Right ventricle myocardium inferior (tissue), 1 donor: Measurements from ENCODE around the gene ABLIM1. TPM values are rescaled to one million over a fixed set of nuclear protein-coding genes. Genes with fewer than 3 reads are reported as not detected.

Experiments used
- ATAC-seq: fragments of 200-7000 bp; cut with Tn5 transposase; one replicate; pipeline ENCODE4 v1.9.1; 2020; ENCODE audit warnings: mild to moderate bottlenecking, moderate library complexity
- DNase-seq: peaks from one replicate; pipeline ENCODE4 v3.0.0; 2021; ENCODE audit errors: missing footprints
- intact Hi-C: fragments of 100-400 bp; cut with DNase I; formaldehyde crosslinking; loops from one replicate; pipeline ENCODE4 v1.11.0; 2022
- total RNA-seq: library from RNA; stranded (reverse); fragmentation: NEBNext Ultra II Directional; extraction: Animal tissue kit (Norgen Biotek cat#: 25700); gene quantifications from one replicate; pipeline ENCODE4 v1.2.1, GENCODE V29; 2021
- donor health status: DM: no; HTN: yes; CAD: no; lungs with severe emphysema.

ABLIM1 gene
- total RNA-seq, 1 donor from 2014 or later: 730 TPM

- intact Hi-C loops: loop anchor here (5.0 kb wide), 1 partner anchor 36 kb away; no protein-coding TSS in a partner anchor
- ATAC-seq (no peak), DNase-seq (no peak)
These were observed 139.4 kb downstream of the ABLIM1 start for GRCh38 chr10:114518401-114519305.

- DNase-seq: no peak
- intact Hi-C loops: loop anchor here (5.0 kb wide), 1 partner anchor 35 kb away; no protein-coding TSS in a partner anchor
- no peak for ATAC-seq
These were observed 140.5 kb downstream of the ABLIM1 start for GRCh38 chr10:114517368-114518250.

- intact Hi-C loops: loop anchor here (5.0 kb wide), 1 partner anchor 34 kb away; no protein-coding TSS in a partner anchor
- no peak for DNase-seq
- ATAC-seq: peak; percentile 9
These were observed 141.7 kb downstream of the ABLIM1 start for GRCh38 chr10:114516356-114516755.

- DNase-seq: no peak
- ATAC-seq: peak; percentile 12
- intact Hi-C loops: loop anchor here (5.0 kb wide), 1 partner anchor 33 kb away; no protein-coding TSS in a partner anchor
These were observed 142.7 kb downstream of the ABLIM1 start for GRCh38 chr10:114515298-114515914.

GRCh38 chr10:114513381-114513792, 144.7 kb downstream of the ABLIM1 start:
- intact Hi-C loops: no loop called here
- no peak for ATAC-seq
- DNase-seq: no peak

GRCh38 chr10:114511881-114512280, 146.2 kb downstream of the ABLIM1 start:
- intact Hi-C loops: no loop called here
- ATAC-seq: no peak
- no peak for DNase-seq

- ATAC-seq (peak; percentile 43), DNase-seq (no peak)
- intact Hi-C loops: no loop called here
These were observed 149.7 kb downstream of the ABLIM1 start for GRCh38 chr10:114508376-114508775.

- intact Hi-C loops: no loop called here
- peak; percentile 75 for DNase-seq
- ATAC-seq: peak; percentile 51
These were observed 150.6 kb downstream of the ABLIM1 start for GRCh38 chr10:114507449-114507848.

- no peak for DNase-seq
- no peak for ATAC-seq
- intact Hi-C loops: no loop called here
These were observed 151.1 kb downstream of the ABLIM1 start for GRCh38 chr10:114506871-114507385.

- ATAC-seq: peak; percentile 59
- DNase-seq: no peak
- intact Hi-C loops: no loop called here
These were observed 153.1 kb downstream of the ABLIM1 start for GRCh38 chr10:114504769-114505579.

GRCh38 chr10:114502074-114502473, 156.0 kb downstream of the ABLIM1 start:
- intact Hi-C loops: no loop called here
- DNase-seq (no peak), ATAC-seq (no peak)

GRCh38 chr10:114501650-114502049, 156.4 kb downstream of the ABLIM1 start:
- no peak for ATAC-seq
- intact Hi-C loops: no loop called here

GRCh38 chr10:114500643-114501042, 157.4 kb downstream of the ABLIM1 start:
- ATAC-seq (no peak), DNase-seq (no peak)
- intact Hi-C loops: no loop called here

More at GRCh38 chr10:114501650-114502049, 156.4 kb downstream of the ABLIM1 start:
- DNase-seq: no peak

- ATAC-seq (no peak), DNase-seq (no peak)
- intact Hi-C loops: no loop called here
These were observed 158.4 kb downstream of the ABLIM1 start for GRCh38 chr10:114499630-114500190.

- intact Hi-C loops: no loop called here
- ATAC-seq (no peak), DNase-seq (no peak)
These were observed 159.0 kb downstream of the ABLIM1 start for GRCh38 chr10:114499116-114499515.

GRCh38 chr10:114498413-114499111, 159.5 kb downstream of the ABLIM1 start:
- ATAC-seq (no peak), DNase-seq (no peak)
- intact Hi-C loops: no loop called here

- intact Hi-C loops: no loop called here
- ATAC-seq: no peak
These were observed 162.8 kb downstream of the ABLIM1 start for GRCh38 chr10:114495303-114495702.

More at GRCh38 chr10:114495303-114495702, 162.8 kb downstream of the ABLIM1 start:
- no peak for DNase-seq
